Dermis microvascular lymphatic vessel endothelial cell (primary cell): ENCODE data around the gene CHRNA7. TPM values are rescaled to one million over a fixed set of nuclear protein-coding genes. Genes with fewer than 3 reads are reported as not detected.
"Not testable (repeated sequence)": the region's sequence is repeated elsewhere in the genome, so short reads cannot be mapped to it uniquely, and the experiment has no call there.

Experiments
- DNase-seq, 2 donors: peaks; one replicate each; pipeline versions ENCODE4 v3.0.0 to v3.0.0-alpha.2; 2010; ENCODE audit warnings: low read depth in 2 of 2
- total RNA-seq: library from RNA; depleted of rRNA; stranded (reverse); fragments of >200 nt; gene quantifications from 2 replicates; pipeline ENCODE4 v1.2.1, GENCODE V29; 2014

The CHRNA7 gene
- total RNA-seq, 1 donor from 2014 or later: 0.64 TPM

GRCh38 chr15:32167913-32168312 lies 137.6 kb downstream of the CHRNA7 start:
- DNase-seq: not testable (repeated sequence)

GRCh38 chr15:32180579-32180978 lies 150.3 kb downstream of the CHRNA7 start:
- DNase-seq: not testable (repeated sequence)

GRCh38 chr15:32193780-32194179 lies 163.5 kb downstream of the CHRNA7 start:
- DNase-seq: not testable (repeated sequence)

GRCh38 chr15:32196206-32196605 lies 165.9 kb downstream of the CHRNA7 start:
- DNase-seq: not testable (repeated sequence)

- DNase-seq: not testable (repeated sequence)
These were observed 168.6 kb downstream of the CHRNA7 start for GRCh38 chr15:32198938-32199337.

DNA sequence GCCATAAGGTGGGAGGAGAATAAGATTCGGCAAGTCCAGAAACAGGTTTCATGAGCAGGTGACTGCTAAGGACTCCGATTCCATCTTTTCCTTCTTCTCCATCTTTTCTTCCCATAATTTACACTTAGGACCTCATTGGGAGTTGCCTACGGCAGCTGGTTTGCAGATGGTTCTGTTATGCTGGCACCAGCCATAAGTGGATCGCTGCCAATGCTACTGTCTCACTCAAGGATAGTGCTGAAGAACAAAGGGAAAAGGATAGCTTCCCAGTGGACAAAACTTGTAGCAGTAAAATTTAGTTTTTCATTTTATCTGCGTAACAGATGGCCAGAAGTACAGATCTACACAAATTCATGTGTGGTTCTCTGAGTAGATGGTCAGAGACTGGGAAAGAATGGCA lies 178.8 kb downstream of the CHRNA7 start:
- not testable (repeated sequence) for DNase-seq

- DNase-seq: no peak
These were observed 188.4 kb downstream of the CHRNA7 start for GRCh38 chr15:32218666-32219065.

Other genes with a start within 250 kb of the CHRNA7 start
- under 0.01 and 0.13 TPM in 2 replicates for gene OTUD7A, start 159.8 kb upstream of the CHRNA7 start, total RNA-seq